A549 treated with AZD2906 at 1 μM for 4 hours (cell line): ENCODE results near the gene GHRHR. TPM values are rescaled to one million over a fixed set of nuclear protein-coding genes. Genes with fewer than 3 reads are reported as not detected.

Experiments used
- total RNA-seq: library from RNA; stranded (reverse); fragments of 200-300 nt; extraction: Qiagen RNA extraction; gene quantifications from 5 replicates; pipeline ENCODE4 v1.2.3, GENCODE V29; 2022

GHRHR gene
- total RNA-seq: 0.10 TPM in 1 of 5 replicates, not detected in the others

DNA sequence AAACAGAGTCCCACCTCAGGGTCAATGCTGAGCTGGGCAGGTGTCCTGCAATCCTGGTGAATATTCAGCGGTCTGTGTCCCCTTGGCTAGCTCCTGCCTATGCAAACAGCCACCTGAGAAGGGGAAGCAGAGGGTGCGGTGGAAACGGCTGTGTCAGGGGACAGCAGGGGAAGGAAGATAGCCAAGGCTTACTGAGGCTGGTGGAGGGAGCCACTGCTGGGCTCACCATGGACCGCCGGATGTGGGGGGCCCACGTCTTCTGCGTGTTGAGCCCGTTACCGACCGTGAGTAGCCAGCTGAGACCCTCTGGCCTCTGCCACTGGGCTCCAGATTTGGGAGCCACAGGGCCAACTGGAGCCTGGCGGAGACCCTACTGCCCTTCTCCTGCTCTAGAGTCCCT lies at the start of gene GHRHR:
TSS of gene GHRHR (plus strand) at position 112 of the 400 bp plus-strand sequence. CDS start at position 228, 116 bp downstream.

Other genes starting within 250 kb of the GHRHR start
- gene INMT, start 211.8 kb upstream of the GHRHR start, total RNA-seq: 0.03 TPM in 1 of 5 replicates, not detected in the others
- 2.3 to 2.4 TPM (median 2.3 TPM) in 5 replicates for gene MINDY4, start 192.5 kb upstream of the GHRHR start, total RNA-seq
- gene AQP1, start 52.1 kb upstream of the GHRHR start, total RNA-seq: 0.33 to 0.53 TPM (median 0.45 TPM) in 5 replicates
- gene ADCYAP1R1, start 88.4 kb downstream of the GHRHR start, total RNA-seq: 0.03 to 0.07 TPM (median 0.03 TPM) in 4 of 5 replicates, not detected in the other